GM21423 (cell line): Measurements from ENCODE around the gene SRC.

Experiments used
- ATAC-seq: cut with Tn5 transposase; IDR thresholded peaks from one replicate; pipeline ENCODE4 v1.9.1; 2021; ENCODE audit warnings: mild to moderate bottlenecking, moderate library complexity; ENCODE audit not compliant: unreplicated experiment

SRC gene

GRCh38 chr20:37422791-37423286 is 76.9 kb downstream of the SRC start:
- no peak for ATAC-seq

GRCh38 chr20:37423545-37423944 is 77.6 kb downstream of the SRC start:
- ATAC-seq: no peak

- no peak for ATAC-seq
Observed at GRCh38 chr20:37424062-37424851, 78.3 kb downstream of the SRC start.

GRCh38 chr20:37425103-37425625 is 79.2 kb downstream of the SRC start:
- no peak for ATAC-seq

GRCh38 chr20:37426106-37426505 is 80.2 kb downstream of the SRC start:
- no peak for ATAC-seq

- no peak for ATAC-seq
Observed at GRCh38 chr20:37426978-37427377, 81.0 kb downstream of the SRC start.

- ATAC-seq: no peak
Observed at GRCh38 chr20:37430044-37430443, 84.1 kb downstream of the SRC start.

GRCh38 chr20:37430778-37431460 is 85.0 kb downstream of the SRC start:
- no peak for ATAC-seq

GRCh38 chr20:37431786-37432185 is 85.8 kb downstream of the SRC start:
- ATAC-seq: no peak

GRCh38 chr20:37432606-37433005 is 86.7 kb downstream of the SRC start:
- ATAC-seq: no peak

- no peak for ATAC-seq
Observed at GRCh38 chr20:37435607-37436006, 89.7 kb downstream of the SRC start.

- no peak for ATAC-seq
Observed at GRCh38 chr20:37436527-37437186, 90.7 kb downstream of the SRC start.

GRCh38 chr20:37437676-37438075 is 91.7 kb downstream of the SRC start:
- no peak for ATAC-seq

- ATAC-seq: no peak
Observed at GRCh38 chr20:37438464-37439222, 92.7 kb downstream of the SRC start.

GRCh38 chr20:37439223-37439933 is 93.4 kb downstream of the SRC start:
- ATAC-seq: no peak

- no peak for ATAC-seq
Observed at GRCh38 chr20:37441023-37441422, 95.1 kb downstream of the SRC start.

GRCh38 chr20:37442547-37442946 is 96.6 kb downstream of the SRC start:
- ATAC-seq: no peak

- ATAC-seq: no peak
Observed at GRCh38 chr20:37442986-37443385, 97.0 kb downstream of the SRC start.

GRCh38 chr20:37443596-37443995 is 97.7 kb downstream of the SRC start:
- ATAC-seq: no peak

GRCh38 chr20:37445041-37445440 is 99.1 kb downstream of the SRC start:
- no peak for ATAC-seq
